Fibroblast of pulmonary artery (primary cell): ENCODE data around the gene DENND1A.
A peak's percentile ranks its signal among the peaks of the same experiment; 100 is the strongest.

Experiments used
- DNase-seq: peaks from one replicate; pipeline ENCODE4 v3.0.0-alpha.2; 2010; ENCODE audit warnings: low read depth
- H3K4me3 ChIP-seq: replicated peaks from 2 replicates; pipeline ENCODE4 v1.5.1; 2011; ENCODE audit warnings: low read depth, mild to moderate bottlenecking, control low read depth, low read length, moderate library complexity
- CTCF ChIP-seq: IDR thresholded peaks from 2 replicates; pipeline ENCODE4 v1.5.1; 2011; ENCODE audit warnings: mild to moderate bottlenecking, control low read depth, low read length, inconsistent platforms; ENCODE audit errors: missing control alignments

The DENND1A gene

GRCh38 chr9:123470991-123471770, 458.7 kb downstream of the DENND1A start:
- no peak for TF ChIP-seq CTCF
- H3K4me3 ChIP-seq: no peak overlapping the region
- no peak for DNase-seq

GRCh38 chr9:123470121-123470782, 459.7 kb downstream of the DENND1A start:
- no peak for TF ChIP-seq CTCF
- peak; percentile 32 for DNase-seq
- no peak overlapping the region for H3K4me3 ChIP-seq

GRCh38 chr9:123469282-123469681, 460.6 kb downstream of the DENND1A start:
- TF ChIP-seq CTCF: no peak
- DNase-seq: no peak

GRCh38 chr9:123468541-123468940, 461.4 kb downstream of the DENND1A start:
- no peak for DNase-seq
- H3K4me3 ChIP-seq: no peak overlapping the region
- TF ChIP-seq CTCF: no peak

More at GRCh38 chr9:123469282-123469681, 460.6 kb downstream of the DENND1A start:
- H3K4me3 ChIP-seq: no peak overlapping the region

- TF ChIP-seq CTCF: no peak
- no peak overlapping the region for H3K4me3 ChIP-seq
- DNase-seq: no peak
Observed at GRCh38 chr9:123465304-123465703, 464.6 kb downstream of the DENND1A start.

- DNase-seq: no peak
- H3K4me3 ChIP-seq: no peak overlapping the region
- no peak for TF ChIP-seq CTCF
Observed at GRCh38 chr9:123460091-123460490, 469.8 kb downstream of the DENND1A start.
